Activated naive CD8-positive, alpha-beta T cell treated with anti-CD3 and anti-CD28 coated beads, Interleukin-2, amount 50 U/mL, for 16 hours (primary cell): ENCODE measurements around the gene ACAP3.
A peak's percentile ranks its signal among the peaks of the same experiment; 100 is the strongest.

Experiments
- DNase-seq: peaks from one replicate; pipeline ENCODE4 v3.0.0-alpha.2; 2020; ENCODE audit warnings: low read depth, low spot score

ACAP3 gene

GRCh38 chr1:1285611-1286311, 22.0 kb downstream of the ACAP3 start:
- no peak for DNase-seq

- no peak for DNase-seq
These were observed 22.6 kb downstream of the ACAP3 start for GRCh38 chr1:1285102-1285571.

GRCh38 chr1:1284221-1285101, 23.3 kb downstream of the ACAP3 start:
- no peak for DNase-seq

- DNase-seq, result no peak
These were observed 23.9 kb downstream of the ACAP3 start for GRCh38 chr1:1283821-1284220.

- DNase-seq, result no peak
These were observed 24.7 kb downstream of the ACAP3 start for GRCh38 chr1:1282998-1283397.

- no peak for DNase-seq
These were observed 26.0 kb downstream of the ACAP3 start for GRCh38 chr1:1281533-1282321.

- no peak for DNase-seq
These were observed 26.8 kb downstream of the ACAP3 start for GRCh38 chr1:1280782-1281481.

- no peak for DNase-seq
These were observed 28.7 kb downstream of the ACAP3 start for GRCh38 chr1:1279028-1279427.

GRCh38 chr1:1278620-1279019, 29.1 kb downstream of the ACAP3 start:
- no peak for DNase-seq

- DNase-seq, result no peak
These were observed 31.9 kb downstream of the ACAP3 start for GRCh38 chr1:1275836-1276235.

- DNase-seq, result no peak
These were observed 32.7 kb downstream of the ACAP3 start for GRCh38 chr1:1274931-1275431.

GRCh38 chr1:1274299-1274930, 33.3 kb downstream of the ACAP3 start:
- no peak for DNase-seq

GRCh38 chr1:1273512-1274298, 34.0 kb downstream of the ACAP3 start, which contains the start of gene UBE2J2:
Gene UBE2J2, minus strand, starts transcription at chr1:1273854. Its CDS starts 5,862 bp downstream, at chr1:1267992.
- DNase-seq, result peak; percentile 89

GRCh38 chr1:1273209-1273511, 34.6 kb downstream of the ACAP3 start:
- DNase-seq, result no peak

GRCh38 chr1:1272341-1273208, 35.2 kb downstream of the ACAP3 start:
- no peak for DNase-seq

- DNase-seq, result no peak
These were observed 36.9 kb downstream of the ACAP3 start for GRCh38 chr1:1270813-1271212.

GRCh38 chr1:1268284-1268682, 39.4 kb downstream of the ACAP3 start:
- DNase-seq, result no peak

GRCh38 chr1:1267488-1268283, 40.0 kb downstream of the ACAP3 start:
- no peak for DNase-seq
